Amniotic stem cell (primary cell): ENCODE data around the gene UPF1.

Experiments used
- DNase-seq: peaks from one replicate; lab custom pipeline; 2025; lab: John Stamatoyannopoulos, UW

UPF1 gene

DNA sequence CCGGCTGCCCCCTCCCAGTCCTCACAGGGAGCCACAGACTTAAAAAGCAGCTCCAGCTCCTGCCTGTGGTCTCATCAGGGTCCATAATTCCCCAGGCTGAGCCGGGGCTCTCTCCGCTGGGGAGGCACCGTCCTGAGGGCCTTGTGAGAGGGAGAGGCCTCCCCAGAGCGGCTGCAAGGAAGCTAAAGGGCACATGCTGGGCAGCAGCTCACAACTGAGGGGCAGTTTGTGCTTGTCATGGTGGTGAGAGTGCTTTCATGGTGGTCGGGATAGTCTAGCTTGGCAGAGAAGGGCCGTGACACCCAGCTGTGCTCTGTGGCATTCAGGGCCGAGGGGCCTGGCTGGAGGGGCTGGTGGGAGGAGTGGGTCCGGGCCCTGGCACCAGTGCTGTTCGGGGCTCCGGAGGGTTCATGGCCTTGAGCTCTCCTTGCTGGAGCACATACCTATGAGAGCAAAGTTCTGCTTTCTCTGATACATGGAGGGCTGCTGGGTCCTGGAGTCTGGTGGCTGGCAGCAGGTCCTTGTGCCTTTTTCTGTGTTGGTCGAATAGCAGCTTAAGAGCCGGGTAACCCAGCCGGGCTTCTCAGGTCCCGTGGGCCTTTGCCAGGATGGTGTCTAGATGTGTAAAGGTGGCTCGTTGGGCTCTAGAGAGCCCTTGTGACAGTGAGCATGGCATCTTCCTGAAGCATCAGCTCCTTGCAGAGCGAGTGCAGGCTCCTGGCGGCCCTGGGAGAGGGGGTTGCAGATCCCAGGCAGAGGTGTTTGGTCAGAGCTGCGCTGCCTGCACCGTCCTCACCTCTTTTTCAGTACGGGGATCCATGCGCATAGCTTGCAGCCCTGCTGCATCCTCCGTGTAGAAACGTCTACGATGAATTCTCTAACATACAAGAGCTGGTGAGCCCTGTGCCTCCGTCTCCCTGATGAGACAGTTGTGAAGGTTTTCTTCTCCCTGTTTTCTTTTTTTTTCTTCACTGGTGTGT lies 8.8 kb downstream of the UPF1 start:
- DNase-seq = no peak

DNA sequence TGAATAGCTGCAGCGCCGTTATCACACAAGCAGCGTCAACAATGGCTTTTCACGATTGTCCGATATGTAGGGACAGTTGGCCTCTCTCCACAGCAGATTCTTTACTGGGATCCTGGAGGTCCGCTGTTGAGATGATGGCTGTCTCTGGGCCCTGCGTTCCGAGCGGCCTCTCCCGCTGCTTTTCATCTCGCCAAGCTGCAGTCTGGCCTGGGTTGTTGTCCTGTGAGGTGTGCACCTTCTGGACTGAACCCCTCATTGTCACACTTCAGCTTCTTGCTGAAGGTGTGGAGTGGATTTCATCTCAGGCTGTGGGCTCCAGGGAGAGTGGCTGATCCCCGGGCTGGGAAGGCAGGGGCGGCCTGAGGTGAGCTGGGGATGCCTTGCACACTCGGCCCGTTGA lies 9.6 kb downstream of the UPF1 start:
- DNase-seq = no peak

DNA sequence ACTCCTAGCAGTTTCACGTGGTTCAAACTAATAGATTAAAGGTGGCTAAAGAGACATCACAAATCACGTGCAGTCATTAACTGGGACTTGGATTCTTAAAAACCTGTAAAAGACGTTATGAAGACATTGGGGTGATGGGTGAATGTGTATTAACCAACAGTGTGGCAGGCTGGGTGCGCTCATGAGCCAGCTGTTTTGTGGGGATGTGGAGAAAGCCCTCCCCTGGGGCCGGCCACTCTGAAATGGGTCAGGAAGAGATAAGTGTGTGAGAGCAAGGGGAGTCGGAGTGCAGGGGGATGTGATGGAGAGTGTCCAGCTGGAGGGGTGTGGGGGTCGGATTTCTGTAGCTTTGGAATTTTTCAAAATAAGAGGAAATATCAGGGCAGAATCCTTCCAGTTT lies 10.4 kb downstream of the UPF1 start:
- DNase-seq = no peak

DNA sequence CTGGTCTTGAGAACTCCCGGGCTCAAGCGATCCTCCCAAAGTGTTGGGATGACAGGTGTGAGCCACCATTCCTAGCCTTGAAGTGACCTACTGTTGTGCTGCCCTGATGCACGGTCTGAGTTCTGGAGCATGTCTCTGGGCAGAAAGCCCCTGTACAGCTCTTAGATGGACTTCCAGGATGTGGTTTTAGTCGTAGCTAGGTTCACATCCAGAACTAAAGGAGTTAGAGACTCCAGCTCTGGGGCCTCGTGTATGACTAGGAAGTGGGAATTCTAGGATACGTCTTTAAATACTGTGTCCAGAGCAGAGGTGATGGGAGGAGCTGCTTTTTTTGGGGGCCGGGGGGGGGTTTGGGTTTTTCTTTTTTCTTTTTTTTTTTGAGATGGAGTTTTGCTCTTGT lies 12.2 kb downstream of the UPF1 start:
- no peak for DNase-seq

DNA sequence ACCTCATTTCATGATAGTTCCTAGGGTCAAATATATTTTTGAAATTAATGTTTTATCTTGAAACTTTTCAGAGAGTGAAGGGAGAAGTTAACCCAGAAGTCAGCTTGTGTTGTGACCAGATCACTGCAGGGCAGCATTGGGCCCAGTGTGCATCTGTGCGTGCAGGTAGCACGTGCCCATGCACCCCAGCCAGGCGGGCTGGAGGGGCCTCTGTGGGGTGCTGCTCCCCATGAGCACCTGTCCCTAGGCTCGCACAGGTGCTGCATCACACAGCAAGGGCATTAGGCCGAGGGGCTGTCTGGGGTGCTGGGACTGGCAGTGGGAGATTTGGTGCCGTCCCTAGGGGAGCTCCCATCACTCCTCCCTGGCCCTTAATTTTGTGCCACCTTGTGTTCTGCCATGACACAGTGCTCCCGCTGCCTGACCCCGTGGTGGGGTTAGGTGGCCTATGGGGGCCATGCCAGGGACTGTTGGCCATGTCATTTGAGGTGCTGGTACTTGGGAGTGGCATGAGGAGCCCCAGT lies 13.1 kb downstream of the UPF1 start:
- no peak for DNase-seq

DNA sequence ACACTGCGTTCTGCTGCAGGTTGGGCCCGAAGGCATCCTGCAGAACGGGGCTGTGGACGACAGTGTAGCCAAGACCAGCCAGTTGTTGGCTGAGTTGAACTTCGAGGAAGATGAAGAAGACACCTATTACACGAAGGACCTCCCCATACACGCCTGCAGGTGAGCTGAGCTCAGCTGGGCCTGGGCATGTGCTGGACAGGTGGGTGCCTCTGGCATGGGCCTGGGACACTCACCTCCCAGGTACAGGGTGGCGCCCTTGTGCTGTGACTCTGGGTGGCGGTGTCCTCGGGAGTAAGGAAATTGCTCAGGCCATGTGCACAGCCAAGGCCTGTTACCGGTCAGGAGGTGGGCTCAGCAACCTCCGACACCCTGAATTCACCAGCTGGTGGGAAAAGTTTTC lies 14.2 kb downstream of the UPF1 start:
- DNase-seq = no peak

DNA sequence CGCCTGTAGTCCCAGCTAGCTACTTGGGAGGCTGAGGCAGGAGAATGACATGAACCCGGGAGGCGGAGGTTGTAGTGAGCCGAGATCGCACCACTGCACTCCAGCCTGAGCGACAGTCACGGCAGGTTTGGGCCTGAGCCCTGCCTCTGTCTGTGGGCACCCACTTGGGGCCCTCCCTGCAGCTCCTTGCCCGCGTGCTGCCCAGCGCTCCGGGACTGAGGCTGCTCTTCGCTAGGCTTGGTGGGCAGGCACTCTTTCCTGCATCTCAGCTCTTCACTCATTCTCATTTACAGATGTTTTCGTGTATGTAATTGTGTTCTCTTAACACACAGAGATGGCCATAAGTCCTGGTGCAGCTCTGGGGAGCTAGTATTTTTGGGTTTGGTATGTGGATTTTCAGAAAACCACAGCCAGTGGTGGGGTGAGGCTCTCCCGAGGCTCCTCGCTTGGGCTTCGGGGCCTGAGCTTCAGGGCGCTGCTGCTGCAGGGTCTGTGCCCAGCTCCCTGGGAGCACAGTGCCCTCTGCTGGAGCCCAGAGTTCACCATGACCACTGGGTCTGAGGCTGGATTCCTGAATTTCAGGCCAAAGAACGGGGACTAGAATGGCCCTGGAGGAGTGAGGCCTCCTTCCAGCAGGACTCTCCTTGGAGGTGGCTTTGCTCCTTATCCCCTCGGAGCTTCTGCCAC lies 15.2 kb downstream of the UPF1 start:
- peak; percentile 59 for DNase-seq

DNA sequence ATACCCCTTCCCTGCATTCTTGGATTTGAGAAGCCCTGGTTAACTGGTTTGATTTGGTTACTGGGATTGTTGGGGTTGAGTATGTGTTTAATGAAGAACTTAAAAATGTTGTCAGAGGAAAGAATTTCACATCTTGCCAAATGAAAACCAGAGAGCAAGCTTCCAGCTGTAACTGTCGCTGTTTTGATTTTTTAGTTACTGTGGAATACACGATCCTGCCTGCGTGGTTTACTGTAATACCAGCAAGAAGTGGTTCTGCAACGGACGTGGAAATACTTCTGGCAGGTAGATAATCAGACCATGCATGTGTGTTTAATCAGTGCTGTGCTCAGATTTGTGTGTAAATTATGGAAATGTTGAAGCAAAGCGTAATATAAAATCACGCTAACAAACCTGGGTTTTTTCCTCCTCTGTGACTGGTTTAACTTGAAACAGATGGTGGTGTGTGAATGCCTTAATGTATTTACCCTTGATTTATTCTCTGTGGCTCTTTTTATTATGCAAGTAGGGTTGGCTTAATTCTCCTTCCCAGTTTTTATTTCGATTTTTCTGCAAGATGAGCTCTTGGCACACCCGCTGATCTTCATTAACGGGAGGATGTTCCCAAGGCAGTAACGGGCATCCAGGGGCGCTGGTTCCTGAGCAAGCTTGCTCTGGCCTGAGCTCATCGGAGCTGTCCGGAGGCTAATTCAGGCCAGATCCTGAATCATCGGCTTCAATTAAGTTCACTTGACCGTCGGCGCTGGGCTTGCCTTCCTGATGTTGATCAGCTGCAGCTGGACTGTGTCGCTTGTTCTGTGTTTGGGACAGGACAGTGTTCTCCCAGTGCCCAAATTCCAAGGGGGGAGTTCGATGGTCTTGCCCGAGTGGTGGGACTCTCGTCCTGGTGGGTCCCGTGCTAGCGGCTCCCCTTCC lies 16.0 kb downstream of the UPF1 start:
- DNase-seq = no peak

DNA sequence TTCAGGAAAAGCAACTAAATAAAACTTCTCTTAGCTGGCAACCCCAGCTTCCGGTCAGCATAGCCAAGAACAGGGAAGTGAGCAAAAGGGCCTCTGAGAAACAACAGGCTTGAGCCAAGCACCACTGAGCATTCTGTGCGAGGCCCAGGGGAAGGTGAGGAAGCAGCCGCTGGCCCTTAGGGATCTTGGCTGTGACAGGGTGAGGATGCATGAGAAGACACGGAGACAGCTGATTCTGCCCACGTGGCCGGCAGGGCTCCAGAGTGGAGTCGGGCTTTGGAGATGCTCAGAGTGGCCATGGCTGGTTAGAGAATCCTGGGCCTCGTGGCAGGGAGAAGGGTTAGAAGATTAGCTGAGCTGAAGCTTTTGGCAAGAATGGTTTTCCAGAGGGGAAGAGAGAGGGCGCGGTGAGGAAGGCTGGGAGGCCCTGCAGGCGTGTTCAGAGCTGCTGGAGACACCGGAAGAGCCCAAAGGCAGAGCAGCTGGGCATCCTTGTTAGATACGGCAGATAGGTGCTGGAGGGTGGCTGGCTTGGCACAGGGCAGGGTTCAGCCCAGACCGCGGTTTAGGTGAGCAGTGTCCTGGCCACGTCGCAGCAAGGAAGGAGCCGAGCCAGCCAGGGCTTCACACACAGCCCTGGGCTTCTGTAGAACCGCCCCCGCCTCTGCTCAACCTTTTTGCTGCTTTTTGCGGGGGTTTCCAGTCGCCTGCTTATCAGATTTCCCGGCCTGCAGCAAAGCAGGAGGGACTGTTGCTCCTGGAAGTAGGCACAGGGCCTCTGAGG lies 17.3 kb downstream of the UPF1 start:
- DNase-seq = no peak

DNA sequence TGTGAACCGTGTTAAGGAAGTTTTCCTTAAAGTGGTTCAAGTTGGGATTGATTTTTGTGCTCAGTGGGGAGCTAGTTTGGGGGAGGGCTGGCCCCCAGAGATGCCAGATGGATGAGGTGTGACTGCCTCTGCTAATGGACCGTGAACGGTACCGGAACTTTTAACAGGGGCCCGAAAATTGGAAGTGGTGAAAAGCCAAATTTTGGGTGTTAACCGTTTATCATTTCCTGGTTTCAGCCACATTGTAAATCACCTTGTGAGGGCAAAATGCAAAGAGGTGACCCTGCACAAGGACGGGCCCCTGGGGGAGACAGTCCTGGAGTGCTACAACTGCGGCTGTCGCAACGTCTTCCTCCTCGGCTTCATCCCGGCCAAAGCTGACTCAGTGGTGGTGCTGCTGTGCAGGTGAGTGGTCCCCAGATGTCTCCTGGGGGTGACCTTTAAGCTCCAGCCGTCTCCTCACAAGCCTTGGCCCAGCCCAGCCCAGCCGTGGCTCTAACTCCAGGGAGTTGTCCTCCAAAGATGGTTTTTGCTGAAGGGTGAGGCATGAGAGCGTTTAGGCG lies 18.2 kb downstream of the UPF1 start:
- no peak for DNase-seq

DNA sequence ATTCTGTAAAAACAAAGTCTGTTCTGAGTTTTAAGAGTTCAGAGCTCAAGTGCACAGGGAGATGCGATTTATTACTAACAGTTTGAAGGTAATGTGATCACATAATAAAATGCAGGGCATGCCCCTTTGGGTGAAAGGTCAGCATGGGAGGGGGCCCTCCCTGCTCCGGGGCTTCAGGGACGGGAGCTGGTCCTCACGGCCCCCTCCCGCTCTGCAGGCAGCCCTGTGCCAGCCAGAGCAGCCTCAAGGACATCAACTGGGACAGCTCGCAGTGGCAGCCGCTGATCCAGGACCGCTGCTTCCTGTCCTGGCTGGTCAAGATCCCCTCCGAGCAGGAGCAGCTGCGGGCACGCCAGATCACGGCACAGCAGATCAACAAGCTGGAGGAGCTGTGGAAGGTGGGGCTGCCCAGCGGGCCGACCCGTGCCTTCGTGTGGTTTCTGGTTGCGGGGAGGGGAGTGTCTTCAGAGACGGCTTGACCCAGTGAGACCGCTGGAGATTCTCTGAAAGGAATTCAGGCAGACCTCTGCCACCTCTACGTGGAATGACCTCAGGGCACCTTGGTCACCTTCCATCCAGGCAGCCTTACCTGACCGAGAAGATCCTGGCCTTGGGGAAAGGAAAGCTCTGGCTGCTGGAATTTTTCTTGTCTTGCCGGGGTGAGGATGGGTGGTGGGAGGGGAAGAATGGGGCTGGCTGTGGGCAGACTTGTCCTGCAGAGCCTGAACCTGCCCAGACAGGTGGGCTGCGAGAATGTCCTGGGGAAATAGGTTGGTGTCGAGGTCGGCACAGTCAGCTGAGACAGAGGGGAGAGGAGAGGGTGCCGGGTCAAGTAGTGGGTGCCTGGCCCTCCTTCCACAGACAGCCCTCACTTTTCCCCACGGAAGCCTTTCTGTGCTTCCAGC lies 19.0 kb downstream of the UPF1 start:
- DNase-seq = no peak

DNA sequence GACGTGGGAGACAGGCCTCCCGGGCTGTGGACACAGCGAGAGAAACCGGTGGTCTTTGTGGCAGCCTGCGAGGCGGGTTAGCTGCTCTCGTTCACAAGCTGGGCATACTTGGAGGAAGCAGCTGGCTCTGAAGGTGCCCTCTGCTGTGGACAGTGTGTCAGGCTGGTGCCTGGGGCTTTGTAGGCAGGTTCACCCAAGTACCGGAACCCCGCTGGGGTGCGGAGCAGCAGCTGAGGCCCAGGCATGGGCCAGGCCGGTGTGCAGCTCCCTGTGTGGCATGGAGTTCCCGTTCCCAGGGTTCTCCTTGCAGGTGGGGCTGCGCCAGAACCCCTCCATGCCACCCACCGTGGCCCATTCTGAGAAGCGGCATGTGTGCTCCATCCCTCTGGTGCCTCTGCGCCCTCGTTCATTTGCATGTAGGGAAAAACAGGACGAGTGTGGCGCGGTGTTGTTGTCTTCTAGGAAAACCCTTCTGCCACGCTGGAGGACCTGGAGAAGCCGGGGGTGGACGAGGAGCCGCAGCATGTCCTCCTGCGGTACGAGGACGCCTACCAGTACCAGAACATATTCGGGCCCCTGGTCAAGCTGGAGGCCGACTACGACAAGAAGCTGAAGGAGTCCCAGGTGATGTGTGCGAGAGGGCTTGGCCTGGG lies 20.0 kb downstream of the UPF1 start:
- DNase-seq = no peak

DNA sequence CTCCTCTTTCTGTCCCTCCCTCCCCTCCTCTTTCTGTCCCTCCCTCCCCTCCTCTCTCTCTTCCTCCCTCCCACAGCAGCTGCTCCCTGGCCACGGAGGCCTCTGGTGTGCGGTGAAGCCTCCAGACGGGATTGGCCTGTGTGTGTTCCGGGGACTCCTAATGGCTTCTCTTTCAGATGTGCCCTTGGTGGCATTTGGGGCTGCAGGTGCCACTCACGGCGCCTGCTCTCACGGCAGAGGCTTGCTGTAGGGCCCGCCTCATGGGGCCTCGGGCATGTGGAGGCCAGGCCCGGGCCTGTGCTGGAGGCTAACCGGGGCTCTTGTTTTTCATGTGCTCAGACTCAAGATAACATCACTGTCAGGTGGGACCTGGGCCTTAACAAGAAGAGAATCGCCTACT lies 20.9 kb downstream of the UPF1 start:
- DNase-seq = no peak

DNA sequence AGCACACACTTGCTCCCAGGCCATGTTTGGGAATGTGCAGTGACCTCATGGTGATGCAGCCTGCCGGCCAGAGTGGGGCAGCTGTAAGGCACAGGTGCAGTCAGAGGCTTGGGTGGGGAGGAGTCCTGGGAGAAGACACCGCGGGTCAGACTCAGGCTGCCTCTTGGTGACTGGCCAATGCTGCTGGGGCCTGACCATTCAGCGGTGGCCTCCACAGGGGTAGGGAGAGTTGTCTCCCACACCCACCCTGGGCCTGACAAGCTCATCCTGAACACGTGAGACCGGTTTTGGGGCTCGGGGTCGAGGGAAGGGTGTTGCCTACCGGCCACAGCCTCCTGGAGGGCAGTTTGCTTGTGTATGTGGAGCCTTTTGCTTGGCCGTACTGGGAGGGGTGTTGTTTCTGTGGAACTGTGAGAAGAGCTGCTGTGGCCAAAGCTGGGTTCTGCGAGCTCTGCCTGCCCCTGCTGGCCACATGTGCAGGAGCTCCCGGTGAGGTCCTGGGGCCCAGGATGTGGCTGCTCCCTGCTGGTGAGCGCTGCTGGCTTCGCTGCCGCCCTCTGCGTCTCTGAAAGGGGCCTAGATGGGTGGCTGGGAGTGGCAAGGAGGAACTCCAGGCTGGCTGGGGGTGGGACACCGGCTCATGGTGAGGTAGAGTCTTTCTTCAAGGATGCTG lies 22.1 kb downstream of the UPF1 start:
- DNase-seq = no peak

DNA sequence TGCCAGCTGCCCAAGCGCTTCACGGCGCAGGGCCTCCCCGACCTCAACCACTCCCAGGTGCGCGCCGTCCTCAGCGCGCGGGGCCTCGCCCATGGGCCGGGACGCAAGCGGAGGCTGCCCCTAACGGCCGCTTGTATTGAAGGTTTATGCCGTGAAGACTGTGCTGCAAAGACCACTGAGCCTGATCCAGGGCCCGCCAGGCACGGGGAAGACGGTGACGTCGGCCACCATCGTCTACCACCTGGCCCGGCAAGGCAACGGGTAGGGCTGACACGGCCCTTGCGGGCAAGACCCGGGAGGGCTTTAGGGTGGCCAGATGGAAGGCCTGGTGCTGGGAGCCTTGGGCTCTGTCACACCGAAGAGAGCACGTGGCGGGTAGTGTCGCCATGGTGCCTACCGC lies 23.2 kb downstream of the UPF1 start:
- no peak for DNase-seq

DNA sequence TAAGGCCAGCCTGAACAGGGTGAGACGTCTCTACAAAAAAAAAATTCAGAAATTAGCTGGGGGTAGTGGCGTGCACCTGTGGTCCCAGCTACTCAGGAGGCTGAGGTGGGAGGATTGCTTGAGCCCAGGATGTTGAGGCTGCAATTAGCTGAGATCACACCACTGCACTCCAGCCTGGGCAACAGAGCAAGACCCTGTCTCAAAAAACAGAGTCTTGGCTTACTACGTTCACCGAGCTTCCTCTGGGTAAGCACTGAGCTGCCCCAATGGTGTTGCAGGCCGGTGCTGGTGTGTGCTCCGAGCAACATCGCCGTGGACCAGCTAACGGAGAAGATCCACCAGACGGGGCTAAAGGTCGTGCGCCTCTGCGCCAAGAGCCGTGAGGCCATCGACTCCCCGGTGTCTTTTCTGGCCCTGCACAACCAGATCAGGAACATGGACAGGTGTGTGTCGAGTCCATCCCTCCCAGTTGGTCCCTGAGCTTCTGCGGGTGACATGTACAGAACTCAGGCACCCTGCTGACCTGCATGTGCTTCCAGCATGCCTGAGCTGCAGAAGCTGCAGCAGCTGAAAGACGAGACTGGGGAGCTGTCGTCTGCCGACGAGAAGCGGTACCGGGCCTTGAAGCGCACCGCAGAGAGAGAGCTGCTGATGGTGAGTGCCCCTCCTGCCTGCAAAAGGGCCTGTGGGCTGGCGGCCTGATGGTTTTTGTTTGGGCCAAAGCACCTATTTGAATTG lies 24.1 kb downstream of the UPF1 start:
- no peak for DNase-seq

DNA sequence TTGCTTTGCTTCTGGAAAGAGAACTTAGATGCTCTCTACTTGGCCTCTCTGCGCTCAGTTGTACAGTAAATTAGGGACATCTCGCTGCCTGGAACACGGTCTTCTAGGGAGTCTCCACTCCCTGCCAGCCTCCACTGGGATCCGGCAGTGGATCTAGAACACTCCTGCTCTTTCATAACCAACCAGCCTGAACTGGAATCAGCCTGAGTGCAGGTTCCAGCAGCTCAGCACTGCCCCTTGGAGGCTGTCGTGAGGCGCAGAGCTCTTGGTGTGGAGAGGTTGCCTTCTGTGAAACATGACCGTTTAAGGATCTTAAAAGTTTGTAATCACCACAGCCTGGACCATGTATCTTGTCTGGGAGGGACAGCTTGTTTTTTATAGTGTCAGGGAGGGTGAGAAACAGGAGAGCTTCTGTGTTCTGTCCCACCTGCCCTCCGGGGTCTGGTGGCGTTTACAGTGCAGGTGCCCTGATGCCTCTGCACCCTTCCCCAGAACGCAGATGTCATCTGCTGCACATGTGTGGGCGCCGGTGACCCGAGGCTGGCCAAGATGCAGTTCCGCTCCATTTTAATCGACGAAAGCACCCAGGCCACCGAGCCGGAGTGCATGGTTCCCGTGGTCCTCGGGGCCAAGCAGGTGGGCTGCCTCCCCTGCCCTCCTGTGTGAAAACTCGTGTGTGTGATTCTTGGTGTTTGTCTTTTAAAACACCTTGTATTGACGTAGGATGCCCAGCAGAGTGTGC lies 24.8 kb downstream of the UPF1 start:
- DNase-seq = no peak
